ENCODE results near the gene ARFGEF2.
"Not testable (repeated sequence)": the region's sequence is repeated elsewhere in the genome, so short reads cannot be mapped to it uniquely, and the experiment has no call there.

DNA sequence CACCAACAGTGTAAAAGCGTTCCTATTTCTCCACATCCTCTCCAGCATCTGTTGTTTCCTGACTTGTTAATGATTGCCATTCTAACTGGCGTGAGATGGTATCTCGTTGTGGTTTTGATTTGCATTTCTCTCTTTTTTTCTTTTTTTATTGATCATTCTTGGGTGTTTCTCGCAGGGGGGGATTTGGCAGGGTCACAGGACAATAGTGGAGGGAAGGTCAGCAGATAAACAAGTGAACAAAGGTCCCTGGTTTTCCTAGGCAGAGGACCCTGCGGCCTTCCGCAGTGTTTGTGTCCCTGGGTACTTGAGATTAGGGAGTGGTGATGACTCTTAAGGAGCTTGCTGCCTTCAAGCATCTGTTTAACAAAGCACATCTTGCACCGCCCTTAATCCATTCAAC, 13.5 kb downstream of the ARFGEF2 start:
- not testable (repeated sequence) for TF ChIP-seq EP300, POLR2AphosphoS5, POLR2A (IDR thresholded peaks at IDR 0.05)
- TF ChIP-seq, protein P1, sequence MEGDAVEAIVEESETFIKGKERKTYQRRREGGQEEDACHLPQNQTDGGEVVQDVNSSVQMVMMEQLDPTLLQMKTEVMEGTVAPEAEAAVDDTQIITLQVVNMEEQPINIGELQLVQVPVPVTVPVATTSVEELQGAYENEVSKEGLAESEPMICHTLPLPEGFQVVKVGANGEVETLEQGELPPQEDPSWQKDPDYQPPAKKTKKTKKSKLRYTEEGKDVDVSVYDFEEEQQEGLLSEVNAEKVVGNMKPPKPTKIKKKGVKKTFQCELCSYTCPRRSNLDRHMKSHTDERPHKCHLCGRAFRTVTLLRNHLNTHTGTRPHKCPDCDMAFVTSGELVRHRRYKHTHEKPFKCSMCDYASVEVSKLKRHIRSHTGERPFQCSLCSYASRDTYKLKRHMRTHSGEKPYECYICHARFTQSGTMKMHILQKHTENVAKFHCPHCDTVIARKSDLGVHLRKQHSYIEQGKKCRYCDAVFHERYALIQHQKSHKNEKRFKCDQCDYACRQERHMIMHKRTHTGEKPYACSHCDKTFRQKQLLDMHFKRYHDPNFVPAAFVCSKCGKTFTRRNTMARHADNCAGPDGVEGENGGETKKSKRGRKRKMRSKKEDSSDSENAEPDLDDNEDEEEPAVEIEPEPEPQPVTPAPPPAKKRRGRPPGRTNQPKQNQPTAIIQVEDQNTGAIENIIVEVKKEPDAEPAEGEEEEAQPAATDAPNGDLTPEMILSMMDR (IDR thresholded peaks at IDR 0.05), result not testable (repeated sequence)
